ENCODE data around the gene CPB1.

- TF ChIP-seq EZH2 (IDR thresholded peaks at IDR 0.05; ENCODE audit: low read length, unreplicated experiment) (no peak), CTCF (conservative IDR thresholded peaks at IDR 0.05; ENCODE audit: low read depth, low read length) (no peak)
Observed at GRCh38 chr3:148809835-148810234, 17.8 kb upstream of the CPB1 start.

All from PC-3 (cell line).